OCI-LY1 (cell line): ENCODE results near the gene ZFHX3.

Source experiments
- H2AFZ ChIP-seq: fragments of 200-600 bp; sonication (generic), shearing (Covaris generic); 2 replicates; pipeline ENCODE4 v1.6.0; 2014; ENCODE audit warnings: antibody characterized with exemption, mild to moderate bottlenecking, low read length
- H3F3A ChIP-seq: fragments of 200-600 bp; sonication (generic), shearing (Covaris generic); 2 replicates; pipeline ENCODE4 v1.6.0; 2014; ENCODE audit warnings: mild to moderate bottlenecking, antibody characterized with exemption, low read length, moderate library complexity; ENCODE audit not compliant: insufficient read depth
- H3K27ac ChIP-seq: fragments of 200-600 bp; sonication (generic); 2 replicates; pipeline ENCODE4 v1.5.1; 2014; ENCODE audit warnings: low read length, mixed run types, mild to moderate bottlenecking, low read depth; ENCODE audit not compliant: poor library complexity, severe bottlenecking
- H3K27me3 ChIP-seq: fragments of 200-600 bp; sonication (generic); 2 replicates; pipeline ENCODE4 v1.6.0; 2014; ENCODE audit warnings: antibody characterized with exemption, mild to moderate bottlenecking, low read length, moderate library complexity; ENCODE audit not compliant: insufficient read depth
- H3K36me3 ChIP-seq: fragments of 200-600 bp; sonication (generic); 2 replicates; pipeline ENCODE4 v1.6.1; 2014; ENCODE audit warnings: mild to moderate bottlenecking, antibody characterized with exemption, low read length, moderate library complexity, mixed read lengths; ENCODE audit not compliant: insufficient read depth
- H3K4me1 ChIP-seq: fragments of 200-600 bp; sonication (generic); 2 replicates; pipeline ENCODE4 v1.5.1; 2014; ENCODE audit warnings: mild to moderate bottlenecking, low read length, moderate library complexity; ENCODE audit not compliant: insufficient read depth, severe bottlenecking
- H3K4me2 ChIP-seq: fragments of 200-600 bp; sonication (generic), shearing (Covaris generic); 2 replicates; pipeline ENCODE4 v1.6.1; 2014; ENCODE audit warnings: low read length
- H3K4me3 ChIP-seq: fragments of 200-600 bp; sonication (generic); 2 replicates; pipeline ENCODE4 v1.5.1; 2014; ENCODE audit warnings: low read length, low read depth, mild to moderate bottlenecking, mixed read lengths; ENCODE audit not compliant: poor library complexity, severe bottlenecking
- H3K79me2 ChIP-seq: fragments of 200-600 bp; shearing (Covaris generic); 2 replicates; pipeline ENCODE4 v1.6.1; 2016; ENCODE audit warnings: mixed run types, low read length, mixed read lengths; ENCODE audit not compliant: insufficient read depth
- H3K9ac ChIP-seq: fragments of 200-600 bp; sonication (generic), shearing (Covaris generic); 2 replicates; pipeline ENCODE4 v1.6.1; 2014; ENCODE audit warnings: mild to moderate bottlenecking, low read length, mixed read lengths
- H3K9me2 ChIP-seq: fragments of 200-600 bp; sonication (generic), shearing (Covaris generic); 2 replicates; pipeline ENCODE4 v1.6.1; 2014; ENCODE audit warnings: low read depth, mild to moderate bottlenecking, low read length, mixed read lengths
- H3K9me3 ChIP-seq: fragments of 200-600 bp; shearing (Covaris generic); 2 replicates; pipeline ENCODE4 v1.6.1; 2014; ENCODE audit warnings: low read length, mixed read lengths
- H4K20me1 ChIP-seq: fragments of 200-600 bp; sonication (generic), shearing (Covaris generic); 2 replicates; pipeline ENCODE4 v1.6.0; 2016; ENCODE audit warnings: mild to moderate bottlenecking, low read length; ENCODE audit not compliant: insufficient read depth
- CTCF ChIP-seq: fragments of 200-600 bp; sonication (generic), shearing (Covaris generic); IDR thresholded peaks from 2 replicates; pipeline ENCODE4 v1.5.1; 2017; ENCODE audit warnings: mild to moderate bottlenecking, antibody characterized with exemption, low read length, moderate library complexity, mixed read lengths
- EZH2 ChIP-seq: fragments of 200-600 bp; sonication (generic), shearing (Covaris generic); IDR thresholded peaks from 2 replicates; pipeline ENCODE4 v1.8.0; 2017; ENCODE audit warnings: borderline replicate concordance, mixed run types, mild to moderate bottlenecking, antibody characterized with exemption, low read length, moderate library complexity, mixed read lengths

Gene ZFHX3

GRCh38 chr16:72800524-72801161 lies 247.3 kb downstream of the ZFHX3 start:
- Histone ChIP-seq H3K79me2 (no peaks in the 10 kb centered on the region), H3K36me3 (no peaks in the 10 kb centered on the region), H3K27ac (no peak overlapping the region), H3K27me3 (no peaks in the 10 kb centered on the region), H3F3A (no peaks in the 10 kb centered on the region), H3K4me1 (no peaks in the 10 kb centered on the region), H3K9me2 (no peaks in the 10 kb centered on the region), H3K9ac (no peak overlapping the region), H2AFZ (no peak overlapping the region), H4K20me1 (no peaks in the 10 kb centered on the region), H3K4me2 (no peak overlapping the region), H3K4me3 (no peak overlapping the region), H3K9me3 (no peaks in the 10 kb centered on the region)
- no peak for TF ChIP-seq CTCF
- TF ChIP-seq EZH2 = no peak

GRCh38 chr16:72798264-72798663 lies 249.7 kb downstream of the ZFHX3 start:
- H3K4me1 ChIP-seq = no peaks in the 10 kb centered on the region
- no peaks in the 10 kb centered on the region for H3K36me3 ChIP-seq

GRCh38 chr16:72797621-72798020 lies 250.3 kb downstream of the ZFHX3 start:
- Histone ChIP-seq H3K9me2 (no peaks in the 10 kb centered on the region), H3K27ac (no peak overlapping the region), H3K79me2 (no peaks in the 10 kb centered on the region), H3K4me1 (no peaks in the 10 kb centered on the region), H4K20me1 (no peaks in the 10 kb centered on the region), H3K9me3 (no peaks in the 10 kb centered on the region), H3K4me2 (no peak overlapping the region), H3K36me3 (no peaks in the 10 kb centered on the region), H3K9ac (no peak overlapping the region), H3K27me3 (no peaks in the 10 kb centered on the region), H3F3A (no peaks in the 10 kb centered on the region), H3K4me3 (no peak overlapping the region), H2AFZ (no peak overlapping the region)
- TF ChIP-seq EZH2 (no peak), CTCF (no peak)

More at GRCh38 chr16:72798264-72798663, 249.7 kb downstream of the ZFHX3 start:
- H3K4me2 ChIP-seq = no peak overlapping the region
- no peak overlapping the region for H3K9ac ChIP-seq
- H3K4me3 ChIP-seq = no peak overlapping the region
- H3K79me2 ChIP-seq = no peaks in the 10 kb centered on the region
- H2AFZ ChIP-seq = no peak overlapping the region
- H3F3A ChIP-seq = no peaks in the 10 kb centered on the region
- H3K27me3 ChIP-seq = no peaks in the 10 kb centered on the region
- no peaks in the 10 kb centered on the region for H4K20me1 ChIP-seq
- H3K27ac ChIP-seq = no peak overlapping the region
- no peaks in the 10 kb centered on the region for H3K9me2 ChIP-seq
- TF ChIP-seq EZH2 (no peak), CTCF (no peak)
- H3K9me3 ChIP-seq = no peaks in the 10 kb centered on the region
